A673 (cell line): ENCODE measurements around the gene EMC7.

Source experiments
- EZH2 ChIP-seq: fragments of 200-600 bp; sonication (generic); IDR thresholded peaks from 2 replicates; pipeline ENCODE4 v1.6.1; 2017; ENCODE audit warnings: borderline replicate concordance, low read depth, mild to moderate bottlenecking, mixed read lengths, antibody characterized with exemption, low read length; ENCODE audit not compliant: poor library complexity, severe bottlenecking
- TF ChIP-seq, protein P1 (sequence below): fragments of 300-800, 200-600 bp; sonication (generic); conservative IDR thresholded peaks from 2 replicates; pipeline ENCODE4 v1.5.1; 2017; ENCODE audit warnings: low read depth, mild to moderate bottlenecking, antibody characterized with exemption, low read length, moderate library complexity, mixed read lengths

DNA sequence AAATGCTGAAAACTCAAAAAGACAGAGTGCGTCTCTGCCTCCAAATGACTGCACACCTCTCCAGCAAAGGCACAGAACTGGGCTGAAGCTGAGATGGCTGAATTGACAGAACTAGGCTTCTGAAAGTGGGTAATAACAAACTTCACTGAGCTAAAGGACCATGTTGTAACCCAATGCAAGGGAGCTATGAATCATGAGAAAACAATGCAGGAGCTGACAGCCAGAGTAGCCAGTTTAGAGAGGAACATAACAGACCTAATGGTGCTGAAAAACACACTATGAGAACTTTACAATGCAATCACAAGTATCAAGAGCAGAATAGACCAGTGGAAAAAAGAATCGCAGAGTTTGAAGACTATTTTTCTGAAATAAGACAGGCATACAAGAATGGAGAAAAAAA lies 52.5 kb downstream of the EMC7 start:
- TF ChIP-seq, protein P1, sequence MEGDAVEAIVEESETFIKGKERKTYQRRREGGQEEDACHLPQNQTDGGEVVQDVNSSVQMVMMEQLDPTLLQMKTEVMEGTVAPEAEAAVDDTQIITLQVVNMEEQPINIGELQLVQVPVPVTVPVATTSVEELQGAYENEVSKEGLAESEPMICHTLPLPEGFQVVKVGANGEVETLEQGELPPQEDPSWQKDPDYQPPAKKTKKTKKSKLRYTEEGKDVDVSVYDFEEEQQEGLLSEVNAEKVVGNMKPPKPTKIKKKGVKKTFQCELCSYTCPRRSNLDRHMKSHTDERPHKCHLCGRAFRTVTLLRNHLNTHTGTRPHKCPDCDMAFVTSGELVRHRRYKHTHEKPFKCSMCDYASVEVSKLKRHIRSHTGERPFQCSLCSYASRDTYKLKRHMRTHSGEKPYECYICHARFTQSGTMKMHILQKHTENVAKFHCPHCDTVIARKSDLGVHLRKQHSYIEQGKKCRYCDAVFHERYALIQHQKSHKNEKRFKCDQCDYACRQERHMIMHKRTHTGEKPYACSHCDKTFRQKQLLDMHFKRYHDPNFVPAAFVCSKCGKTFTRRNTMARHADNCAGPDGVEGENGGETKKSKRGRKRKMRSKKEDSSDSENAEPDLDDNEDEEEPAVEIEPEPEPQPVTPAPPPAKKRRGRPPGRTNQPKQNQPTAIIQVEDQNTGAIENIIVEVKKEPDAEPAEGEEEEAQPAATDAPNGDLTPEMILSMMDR = no peak
- no peak for TF ChIP-seq EZH2
